Naive B cell (primary cell): ENCODE data around the gene DARS2. TPM values are rescaled to one million over a fixed set of nuclear protein-coding genes. Genes with fewer than 3 reads are reported as not detected.

ENCODE experiments used
- polyA plus RNA-seq, 6 donors: library from polyadenylated mRNA; unstranded; fragments of 300-500 nt; fragmentation: Illumina TruSeq; gene quantifications; one replicate each; pipeline ENCODE4 v1.2.3, GENCODE V29; 2021; ENCODE audit warnings: low read depth in 6 of 6

Gene DARS2
- polyA plus RNA-seq, 6 donors from 2014 or later = 5.8 to 13.8 (median 8.5) TPM

Other genes starting within 250 kb of the DARS2 start
- not detected for gene SLC9C2, start 221.6 kb upstream of the DARS2 start, polyA plus RNA-seq
- gene TEX50, start 189.3 kb upstream of the DARS2 start, polyA plus RNA-seq = not detected
- not detected for gene ANKRD45, start 154.8 kb upstream of the DARS2 start, polyA plus RNA-seq
- gene KLHL20, start 109.7 kb upstream of the DARS2 start, polyA plus RNA-seq = 10 to 100 TPM; 13.8 to 25.3 (median 20.8) TPM
- gene CENPL, start 210 bp downstream of the DARS2 start, polyA plus RNA-seq = 1 to 10 TPM; 4.5 to 9.4 (median 7.4) TPM
- 100 to 1,000 TPM; 277 to 369 (median 323) TPM for gene GAS5, start 43.3 kb downstream of the DARS2 start, polyA plus RNA-seq
- gene ZBTB37, start 43.7 kb downstream of the DARS2 start, polyA plus RNA-seq = 1 to 10 TPM in 5 of 6 donors, under 1 TPM in 1; 0.05 to 6.7 (median 2.5) TPM
- under 1 TPM in 1 of 6 donors, not detected in 5; 0.29 TPM for gene SERPINC1, start 92.7 kb downstream of the DARS2 start, polyA plus RNA-seq
- 10 to 100 TPM in 2 of 6 donors, 1 to 10 TPM in 4; 4.0 to 13.5 (median 9.3) TPM for gene RC3H1, start 197.7 kb downstream of the DARS2 start, polyA plus RNA-seq